Activated B cell treated with CpG ODN at 0.5 μM for 24 hours (primary cell): Measurements from ENCODE around the gene ANAPC5. TPM values are rescaled to one million over a fixed set of nuclear protein-coding genes. Genes with fewer than 3 reads are reported as not detected.
"Not testable (repeated sequence)": the region's sequence is repeated elsewhere in the genome, so short reads cannot be mapped to it uniquely, and the experiment has no call there.

ENCODE experiments used
- ATAC-seq: fragments of 200-7000 bp; cut with Tn5 transposase; one replicate; pipeline ENCODE4 v1.10.0; 2021; ENCODE audit warnings: low read depth, mild to moderate bottlenecking, moderate library complexity
- CTCF ChIA-PET: fragments of 350-600 bp; sonication (Branson Sonifier 250); formaldehyde crosslinking; loops from one replicate; lab custom pipeline; 2021; ENCODE audit warnings: antibody characterized with exemption; lab: Charles Lee
- POLR2A ChIA-PET: fragments of 350-600 bp; sonication (Branson Sonifier 250); formaldehyde crosslinking; loops from one replicate; lab custom pipeline; 2021; ENCODE audit warnings: antibody characterized with exemption; lab: Charles Lee
- DNase-seq: peaks from one replicate; pipeline ENCODE4 v3.0.0; 2022
- H3K27ac Mint-ChIP-seq: one replicate; pipeline ENCODE4 v1.8.0; 2020; ENCODE audit warnings: mixed read lengths
- H3K27me3 Mint-ChIP-seq: one replicate; pipeline ENCODE4 v1.8.0; 2021; ENCODE audit warnings: mixed read lengths
- H3K36me3 Mint-ChIP-seq: one replicate; pipeline ENCODE4 v1.8.0; 2021; ENCODE audit warnings: low read depth, mixed read lengths
- H3K4me1 Mint-ChIP-seq: one replicate; pipeline ENCODE4 v1.8.0; 2021; ENCODE audit warnings: mixed read lengths
- H3K4me3 Mint-ChIP-seq: one replicate; pipeline ENCODE4 v1.8.0; 2020; ENCODE audit warnings: mild to moderate bottlenecking, mixed read lengths
- H3K9me3 Mint-ChIP-seq: one replicate; pipeline ENCODE4 v1.8.0; 2020; ENCODE audit warnings: mixed read lengths
- intact Hi-C: fragments of 100-400 bp; cut with micrococcal nuclease; formaldehyde crosslinking; loops from one replicate; pipeline ENCODE4 v1.15.1; 2024
- total RNA-seq: library from RNA; stranded (reverse); gene quantifications from 2 replicates; pipeline ENCODE4 v1.2.3, GENCODE V29; 2022
- TF ChIP-seq, protein P1 (sequence below): fragments of 200-600 bp; IDR thresholded peaks from one replicate; pipeline ENCODE4 v1.8.0; 2022; ENCODE audit warnings: antibody characterized with exemption, mild to moderate bottlenecking

Gene ANAPC5
- total RNA-seq, 1 donor from 2014 or later: 143 TPM

DNA sequence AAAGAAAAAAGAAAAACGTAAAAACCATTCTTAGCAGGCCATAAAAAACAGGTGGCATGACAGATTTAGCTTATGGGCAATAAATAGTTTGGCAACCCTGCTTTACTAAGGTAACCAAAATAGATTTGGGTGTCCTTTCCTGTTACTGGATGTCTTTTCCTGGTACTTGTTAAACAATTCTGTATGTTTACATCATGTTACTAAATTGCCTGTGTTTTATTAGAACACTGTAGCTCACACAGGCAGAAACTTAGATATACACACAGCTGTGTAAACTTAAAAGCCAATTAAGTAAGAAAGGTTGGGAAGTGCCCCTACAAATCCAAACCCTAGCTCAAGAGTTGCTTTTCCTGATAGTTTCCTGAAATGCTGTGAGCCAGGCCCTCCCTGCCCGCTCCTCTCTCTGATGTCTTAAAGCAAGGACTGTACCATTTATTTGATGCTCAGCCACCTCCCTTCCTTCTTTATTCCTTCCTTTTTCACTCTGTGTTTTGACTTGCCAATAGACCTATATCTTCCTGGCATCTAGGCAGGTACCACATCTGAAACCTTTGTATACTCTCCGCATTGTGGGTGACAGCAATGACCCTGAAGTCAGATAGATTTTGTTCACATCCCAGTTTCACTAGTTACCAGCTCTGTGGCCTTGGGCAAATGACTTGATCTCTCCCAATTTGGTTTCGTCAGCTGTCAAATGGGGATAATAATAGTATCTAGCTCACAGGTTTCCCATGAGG lies 52.0 kb downstream of the ANAPC5 start:
- intact Hi-C loops: no loop called here
- Mint-ChIP-seq H3K27ac (no peak overlapping the region), H3K27me3 (no peaks in the 10 kb centered on the region), H3K4me3 (no peak overlapping the region), H3K9me3 (no peaks in the 10 kb centered on the region), H3K4me1 (peaks cover 24% of the 10 kb centered on the region), H3K36me3 (peaks cover 1% of the 10 kb centered on the region)
- TF ChIP-seq, protein P1, sequence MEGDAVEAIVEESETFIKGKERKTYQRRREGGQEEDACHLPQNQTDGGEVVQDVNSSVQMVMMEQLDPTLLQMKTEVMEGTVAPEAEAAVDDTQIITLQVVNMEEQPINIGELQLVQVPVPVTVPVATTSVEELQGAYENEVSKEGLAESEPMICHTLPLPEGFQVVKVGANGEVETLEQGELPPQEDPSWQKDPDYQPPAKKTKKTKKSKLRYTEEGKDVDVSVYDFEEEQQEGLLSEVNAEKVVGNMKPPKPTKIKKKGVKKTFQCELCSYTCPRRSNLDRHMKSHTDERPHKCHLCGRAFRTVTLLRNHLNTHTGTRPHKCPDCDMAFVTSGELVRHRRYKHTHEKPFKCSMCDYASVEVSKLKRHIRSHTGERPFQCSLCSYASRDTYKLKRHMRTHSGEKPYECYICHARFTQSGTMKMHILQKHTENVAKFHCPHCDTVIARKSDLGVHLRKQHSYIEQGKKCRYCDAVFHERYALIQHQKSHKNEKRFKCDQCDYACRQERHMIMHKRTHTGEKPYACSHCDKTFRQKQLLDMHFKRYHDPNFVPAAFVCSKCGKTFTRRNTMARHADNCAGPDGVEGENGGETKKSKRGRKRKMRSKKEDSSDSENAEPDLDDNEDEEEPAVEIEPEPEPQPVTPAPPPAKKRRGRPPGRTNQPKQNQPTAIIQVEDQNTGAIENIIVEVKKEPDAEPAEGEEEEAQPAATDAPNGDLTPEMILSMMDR: no peak
- ChIA-PET CTCF (no interaction called here), POLR2A (interaction anchor here (0.6 to 0.9 kb wide), 2 partner anchors 103 to 772 kb away, joined by 4 to 8 read pairs; no protein-coding TSS in a partner anchor)
- no peak for ATAC-seq
- no peak for DNase-seq

DNA sequence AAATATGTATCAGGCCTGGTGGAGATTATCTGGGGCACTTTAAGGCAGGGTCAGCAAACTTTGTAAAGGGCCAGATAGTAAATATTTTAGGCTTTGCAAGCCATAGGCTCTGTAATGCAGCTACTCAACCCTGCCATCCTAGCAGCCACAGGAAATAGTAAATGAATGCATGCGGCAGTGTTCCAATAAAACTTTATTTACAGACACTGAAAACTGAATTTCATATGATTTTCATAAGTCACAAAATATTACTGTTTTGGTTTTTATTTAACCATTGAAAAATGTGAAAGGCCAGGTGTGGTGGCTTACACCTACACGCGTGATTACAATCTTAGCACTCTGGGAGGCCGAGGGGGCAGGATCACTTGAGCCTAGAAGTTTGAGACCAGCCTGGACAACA lies 52.5 kb downstream of the ANAPC5 start:
- intact Hi-C loops: loop anchor here (5.0 kb wide), 3 partner anchors 67 to 172 kb away; partner anchors contain the start of gene P2RX4
- ATAC-seq: no peak
- DNase-seq: no peak
- Mint-ChIP-seq H3K4me3 (no peak overlapping the region), H3K27me3 (no peaks in the 10 kb centered on the region), H3K27ac (no peak overlapping the region), H3K4me1 (peaks cover 21% of the 10 kb centered on the region), H3K9me3 (no peaks in the 10 kb centered on the region), H3K36me3 (peaks cover 1% of the 10 kb centered on the region)
- TF ChIP-seq, protein P1: no peak
- ChIA-PET CTCF (no interaction called here), POLR2A (interaction anchor here (0.6 kb wide), 1 partner anchor 772 kb away, joined by 8 read pairs; no protein-coding TSS in a partner anchor)

DNA sequence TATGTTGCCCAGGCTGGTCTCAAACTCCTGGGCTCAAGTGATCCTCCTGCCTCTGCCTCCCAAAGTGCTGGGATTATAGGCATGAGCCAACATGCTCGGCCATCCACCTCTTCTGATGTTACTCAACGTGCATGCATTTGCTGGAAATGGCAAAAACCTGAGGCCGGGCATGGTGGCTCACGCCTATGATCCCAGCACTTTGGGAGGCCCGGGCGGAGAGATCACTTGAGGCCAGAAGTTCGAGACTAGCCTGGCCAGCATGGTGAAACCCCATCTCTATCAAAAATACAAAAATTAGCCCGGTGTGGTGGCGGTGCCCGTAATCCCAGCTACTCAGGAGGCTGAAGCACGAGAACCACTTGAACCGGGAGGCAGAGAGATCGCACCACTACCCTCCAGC lies 53.8 kb downstream of the ANAPC5 start:
- H3K27me3 Mint-ChIP-seq, H3K27ac Mint-ChIP-seq, DNase-seq, CTCF ChIA-PET, H3K9me3 Mint-ChIP-seq, H3K36me3 Mint-ChIP-seq, ATAC-seq, H3K4me3 Mint-ChIP-seq: not testable (repeated sequence)
- H3K4me1 Mint-ChIP-seq: peaks cover 18% of the 10 kb centered on the region
- POLR2A ChIA-PET: interaction anchor here (0.7 to 1.3 kb wide), 2 partner anchors 8 to 717 kb away, joined by 3 to 10 read pairs; partner anchors contain the start of gene POP5
- intact Hi-C loops: loop anchor here (5.0 kb wide), 3 partner anchors 66 to 171 kb away; partner anchors contain the start of gene P2RX4

DNA sequence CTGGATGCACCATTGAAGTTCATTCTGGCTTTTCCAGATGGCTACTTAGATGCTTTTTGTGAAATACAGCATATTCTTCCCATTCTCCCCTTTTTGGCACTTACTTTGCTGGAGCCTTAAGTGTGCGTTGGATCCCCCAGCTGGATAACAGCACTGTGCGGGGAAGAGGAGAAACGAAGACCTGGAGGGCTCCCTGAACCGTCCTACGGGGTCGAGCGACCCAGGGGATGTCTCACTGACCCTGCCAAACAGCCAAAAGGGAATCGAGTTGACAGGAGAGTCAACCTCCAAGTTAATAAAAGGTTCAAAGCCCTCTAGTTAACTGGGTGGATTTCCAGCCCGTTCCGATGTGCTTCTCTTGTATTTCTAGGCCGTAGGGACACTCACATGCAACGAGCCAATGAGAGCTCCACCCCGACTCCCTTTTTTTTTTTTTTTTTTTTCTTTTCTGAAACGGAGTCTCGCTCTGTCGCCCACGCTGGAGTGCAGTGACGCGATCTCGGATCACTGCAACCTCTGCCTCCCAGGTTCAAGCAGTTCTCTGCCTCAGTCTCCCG lies 54.7 kb downstream of the ANAPC5 start:
- Mint-ChIP-seq H3K27ac (peak overlapping the region; percentile 41), H3K9me3 (no peaks in the 10 kb centered on the region), H3K4me1 (peaks cover 18% of the 10 kb centered on the region), H3K4me3 (peak overlapping the region; percentile 85), H3K36me3 (peaks cover 1% of the 10 kb centered on the region), H3K27me3 (no peaks in the 10 kb centered on the region)
- CTCF ChIA-PET: no interaction called here
- POLR2A ChIA-PET: interaction anchor here (0.6 to 1.3 kb wide), 4 partner anchors 9 to 716 kb away, joined by 3 to 10 read pairs (median 4); partner anchors contain the start of gene POP5
- TF ChIP-seq, protein P1: no peak
- DNase-seq: no peak
- no peak for ATAC-seq
- intact Hi-C loops: loop anchor here (2.0 to 5.0 kb wide), 4 partner anchors 21 to 170 kb away; partner anchors contain the start of gene P2RX4

DNA sequence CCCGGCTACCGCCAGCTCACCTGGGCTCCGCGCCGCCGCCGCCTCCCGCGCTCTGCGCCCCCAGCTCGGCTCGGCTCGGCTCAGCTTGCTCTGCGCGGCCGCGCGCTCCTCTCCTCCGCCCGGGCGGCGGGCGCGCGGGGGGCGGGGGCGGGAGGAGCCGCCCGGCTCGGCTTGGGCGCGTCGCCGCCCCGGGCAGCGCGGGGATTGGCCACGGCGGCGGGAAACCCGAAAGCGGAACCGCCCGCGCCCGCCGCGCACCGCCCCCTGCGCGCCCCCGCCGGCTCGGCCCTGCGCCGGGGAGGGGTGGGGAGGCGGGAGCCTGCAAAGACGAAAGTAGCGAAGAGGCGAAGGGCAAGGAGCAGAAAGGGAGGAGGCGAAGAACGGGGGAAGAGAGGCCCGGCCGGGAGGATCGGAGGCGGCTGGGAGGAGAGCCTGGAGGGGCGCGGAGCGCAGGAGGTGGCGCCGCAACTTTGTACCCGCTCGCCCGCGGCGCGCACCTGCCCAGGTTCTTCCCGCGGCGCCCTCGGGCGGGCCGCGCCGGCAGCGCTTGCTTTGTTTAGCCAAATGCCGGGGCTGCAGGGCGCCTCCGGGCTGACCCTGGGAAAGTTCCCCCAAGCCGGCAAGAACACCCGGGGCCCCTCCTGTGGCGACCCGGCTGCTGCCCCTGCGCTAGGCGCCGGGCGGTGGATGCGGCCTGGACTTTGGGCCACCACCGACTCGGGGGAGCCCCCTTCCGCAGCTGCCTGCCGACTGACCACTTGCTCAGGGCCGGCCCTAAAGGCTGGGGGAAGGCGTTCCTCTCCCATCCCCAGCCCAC lies 55.4 kb downstream of the ANAPC5 start, which contains the start of gene CAMKK2:
Gene CAMKK2, minus strand, starts transcription at position 92 of the 817 bp plus-strand sequence. CDS start 22,183 bp downstream, outside the sequence.
- Mint-ChIP-seq H3K9me3 (no peaks in the 10 kb centered on the region), H3K27me3 (no peaks in the 10 kb centered on the region), H3K36me3 (peaks cover 4% of the 10 kb centered on the region), H3K27ac (peak within 1 kb of the TSS; percentile 73), H3K4me3 (peak within 1 kb of the TSS; percentile 87), H3K4me1 (peaks cover 21% of the 10 kb centered on the region)
- intact Hi-C loops: loop anchor here (2.0 to 5.0 kb wide), 4 partner anchors 20 to 170 kb away; partner anchors contain the start of gene P2RX4
- ChIA-PET POLR2A (interaction anchor here (0.5 to 1.9 kb wide), 10 partner anchors 10 to 840 kb away, joined by 3 to 6 read pairs (median 4); partner anchors contain the start of genes ANAPC5 and RNF34), CTCF (no interaction called here)
- ATAC-seq (peak; percentile 87), DNase-seq (peak; percentile 94)
- TF ChIP-seq, protein P1: no peak
